Astrocyte (in vitro differentiated cells and primary cell): Measurements from ENCODE around the gene C18orf54. TPM values are rescaled to one million over a fixed set of nuclear protein-coding genes. Genes with fewer than 3 reads are reported as not detected.

Experiments used
- DNase-seq: peaks from one replicate; pipeline ENCODE4 v3.0.0-alpha.2; 2010; ENCODE audit warnings: low read depth
- FAIRE-seq: peaks from 2 replicates; lab custom pipeline; 2011; peaks lifted over from hg19 to GRCh38; lab: Jason Lieb, UNC
- H2AFZ ChIP-seq: 2 replicates; pipeline ENCODE4 v1.6.0; 2012; ENCODE audit warnings: low read depth, low read length, inconsistent platforms
- H3K27ac ChIP-seq: 2 replicates; pipeline ENCODE4 v1.5.1; 2011; ENCODE audit warnings: low read depth, low read length, inconsistent platforms
- H3K27me3 ChIP-seq: 2 replicates; pipeline ENCODE4 v1.6.0; 2011; ENCODE audit warnings: low read length, inconsistent platforms; ENCODE audit not compliant: insufficient read depth
- H3K36me3 ChIP-seq: 2 replicates; pipeline ENCODE4 v1.5.1; 2011; ENCODE audit warnings: low read length, inconsistent platforms; ENCODE audit not compliant: insufficient read depth
- H3K4me1 ChIP-seq: 2 replicates; pipeline ENCODE4 v1.5.1; 2011; ENCODE audit warnings: low read length, inconsistent platforms; ENCODE audit not compliant: insufficient read depth
- H3K4me2 ChIP-seq: 2 replicates; pipeline ENCODE4 v1.6.0; 2012; ENCODE audit warnings: low read length, inconsistent platforms
- H3K4me3 ChIP-seq: 2 replicates; pipeline ENCODE4 v1.5.1; 2011; ENCODE audit warnings: low read depth, mild to moderate bottlenecking, low read length, inconsistent platforms; ENCODE audit not compliant: insufficient read depth
- H3K79me2 ChIP-seq: 2 replicates; pipeline ENCODE4 v1.6.0; 2012; ENCODE audit warnings: mild to moderate bottlenecking, low read length, inconsistent platforms; ENCODE audit not compliant: insufficient read depth
- H3K9ac ChIP-seq: 2 replicates; pipeline ENCODE4 v1.6.0; 2012; ENCODE audit warnings: mild to moderate bottlenecking, low read length, inconsistent platforms
- H3K9me3 ChIP-seq: 2 replicates; pipeline ENCODE4 v1.5.1; 2012; ENCODE audit warnings: low read depth, mild to moderate bottlenecking, low read length, inconsistent platforms; ENCODE audit not compliant: insufficient read depth
- H4K20me1 ChIP-seq: 2 replicates; pipeline ENCODE4 v1.6.0; 2012; ENCODE audit warnings: low read length, inconsistent platforms; ENCODE audit not compliant: insufficient read depth
- H3K27ac Mint-ChIP-seq: one replicate; pipeline ENCODE4 v1.8.0; 2021; ENCODE audit warnings: mild to moderate bottlenecking, mixed read lengths; ENCODE audit not compliant: unreplicated experiment
- H3K27me3 Mint-ChIP-seq: one replicate; pipeline ENCODE4 v1.8.0; 2021; ENCODE audit warnings: low read depth, mixed read lengths; ENCODE audit not compliant: unreplicated experiment
- H3K36me3 Mint-ChIP-seq: one replicate; pipeline ENCODE4 v1.8.0; 2021; ENCODE audit warnings: low read depth, mixed read lengths; ENCODE audit not compliant: unreplicated experiment
- H3K4me1 Mint-ChIP-seq: one replicate; pipeline ENCODE4 v1.8.0; 2021; ENCODE audit warnings: low read depth, mixed read lengths; ENCODE audit not compliant: unreplicated experiment
- H3K4me3 Mint-ChIP-seq: one replicate; pipeline ENCODE4 v1.8.0; 2021; ENCODE audit warnings: mild to moderate bottlenecking, moderate library complexity, mixed read lengths; ENCODE audit not compliant: unreplicated experiment
- H3K9me3 Mint-ChIP-seq: one replicate; pipeline ENCODE4 v1.8.0; 2021; ENCODE audit warnings: mild to moderate bottlenecking, mixed read lengths; ENCODE audit not compliant: unreplicated experiment
- CTCF ChIP-seq: IDR thresholded peaks from 2 replicates; pipeline ENCODE4 v1.5.1; 2011; ENCODE audit warnings: low read depth, mild to moderate bottlenecking, inconsistent platforms, low read length, moderate library complexity; ENCODE audit not compliant: insufficient read depth
- EZH2 ChIP-seq: IDR thresholded peaks from 2 replicates; pipeline ENCODE4 v1.6.1; 2012; ENCODE audit warnings: mild to moderate bottlenecking, low read length, inconsistent platforms; ENCODE audit not compliant: insufficient read depth
- total RNA-seq: library from RNA; stranded (reverse); gene quantifications from 2 replicates; pipeline ENCODE4 v1.2.1, GENCODE V29; 2021

The C18orf54 gene
- total RNA-seq, 1 donor from 2014 or later, result 10.2 TPM

GRCh38 chr18:54378057-54378456 lies 20.4 kb downstream of the C18orf54 start:
- Histone ChIP-seq H3K4me2 (no peak overlapping the region), H3K4me3 (no peak overlapping the region), H3K79me2 (no peaks in the 10 kb centered on the region), H3K9ac (no peak overlapping the region), H2AFZ (no peak overlapping the region), H3K9me3 (no peaks in the 10 kb centered on the region), H3K27me3 (no peaks in the 10 kb centered on the region), H4K20me1 (no peaks in the 10 kb centered on the region), H3K4me1 (no peaks in the 10 kb centered on the region), H3K27ac (no peak overlapping the region), H3K36me3 (no peaks in the 10 kb centered on the region)
- Mint-ChIP-seq H3K36me3 (no peaks in the 10 kb centered on the region), H3K9me3 (no peaks in the 10 kb centered on the region), H3K27me3 (no peaks in the 10 kb centered on the region), H3K4me3 (no peak overlapping the region), H3K27ac (no peak overlapping the region), H3K4me1 (no peaks in the 10 kb centered on the region)
- DNase-seq (no peak), FAIRE-seq (no peak)
- no peak for TF ChIP-seq EZH2
- TF ChIP-seq CTCF, result no peak

GRCh38 chr18:54381640-54382039 lies 23.9 kb downstream of the C18orf54 start:
- no peak for FAIRE-seq
- H3K27me3 ChIP-seq, result no peaks in the 10 kb centered on the region

More at GRCh38 chr18:54381640-54382039, 23.9 kb downstream of the C18orf54 start:
- H3K4me2 ChIP-seq, result no peak overlapping the region
- no peak overlapping the region for H3K27ac ChIP-seq
- no peaks in the 10 kb centered on the region for H3K79me2 ChIP-seq
- H4K20me1 ChIP-seq, result no peaks in the 10 kb centered on the region
- Mint-ChIP-seq H3K4me3 (no peak overlapping the region), H3K9me3 (no peaks in the 10 kb centered on the region), H3K36me3 (no peaks in the 10 kb centered on the region), H3K27me3 (no peaks in the 10 kb centered on the region), H3K4me1 (no peaks in the 10 kb centered on the region), H3K27ac (no peak overlapping the region)
- DNase-seq, result no peak
- no peaks in the 10 kb centered on the region for H3K36me3 ChIP-seq
- H3K9ac ChIP-seq, result no peak overlapping the region
- H2AFZ ChIP-seq, result no peak overlapping the region
- no peaks in the 10 kb centered on the region for H3K9me3 ChIP-seq
- H3K4me1 ChIP-seq, result no peaks in the 10 kb centered on the region
- TF ChIP-seq EZH2 (no peak), CTCF (no peak)
- H3K4me3 ChIP-seq, result no peak overlapping the region
